Trophoblast cell (in vitro differentiated cells and primary cell): ENCODE measurements around the gene CLPTM1L.

ENCODE experiments used
- DNase-seq, 2 donors: peaks; one replicate each; pipeline ENCODE4 v3.0.0-alpha.2; 2016
- H2AFZ ChIP-seq: 2 replicates; pipeline ENCODE4 v1.6.1; 2013; ENCODE audit warnings: low read length, moderate library complexity, mild to moderate bottlenecking; ENCODE audit not compliant: insufficient read depth, poor library complexity
- H2AK5ac ChIP-seq: 2 replicates; pipeline ENCODE4 v1.6.1; 2013; ENCODE audit warnings: mild to moderate bottlenecking, low read length
- H2BK120ac ChIP-seq: 2 replicates; pipeline ENCODE4 v1.6.1; 2013; ENCODE audit warnings: low read length, mild to moderate bottlenecking, moderate library complexity; ENCODE audit not compliant: insufficient read depth, poor library complexity
- H2BK12ac ChIP-seq: 2 replicates; pipeline ENCODE4 v1.6.1; 2013; ENCODE audit warnings: mild to moderate bottlenecking, low read length, moderate library complexity
- H2BK5ac ChIP-seq: 2 replicates; pipeline ENCODE4 v1.6.1; 2013; ENCODE audit warnings: low read length, low read depth, moderate library complexity, mild to moderate bottlenecking; ENCODE audit not compliant: poor library complexity
- H3K14ac ChIP-seq: 2 replicates; pipeline ENCODE4 v1.6.1; 2013; ENCODE audit warnings: mild to moderate bottlenecking, low read length
- H3K18ac ChIP-seq: 2 replicates; pipeline ENCODE4 v1.6.1; 2013; ENCODE audit warnings: mild to moderate bottlenecking, low read length
- H3K23ac ChIP-seq: 2 replicates; pipeline ENCODE4 v1.6.1; 2013; ENCODE audit warnings: low read length
- H3K27ac ChIP-seq: 2 replicates; pipeline ENCODE4 v1.5.1; 2013; ENCODE audit warnings: low read depth, mild to moderate bottlenecking, inconsistent platforms, low read length, moderate library complexity
- H3K27me3 ChIP-seq: 2 replicates; pipeline ENCODE4 v1.6.1; 2013; ENCODE audit warnings: inconsistent platforms, mild to moderate bottlenecking, low read length, moderate library complexity; ENCODE audit not compliant: insufficient read depth
- H3K36me3 ChIP-seq, 2 experiments: 1 replicate in 1 of 2; 2 replicates in 1 of 2; pipeline ENCODE4 v1.6.1; 2013; ENCODE audit warnings: low read length in 2 of 2, mild to moderate bottlenecking in 2 of 2, moderate library complexity in 1 of 2; ENCODE audit not compliant: insufficient read depth in 2 of 2, control insufficient read depth in 1 of 2
- H3K4ac ChIP-seq: 2 replicates; pipeline ENCODE4 v1.6.1; 2013; ENCODE audit warnings: low read depth, mild to moderate bottlenecking, low read length, moderate library complexity
- H3K4me1 ChIP-seq, 2 experiments: 1 replicate in 1 of 2; 2 replicates in 1 of 2; pipeline ENCODE4 v1.6.1; 2013; ENCODE audit warnings: low read length in 2 of 2, mild to moderate bottlenecking in 2 of 2, moderate library complexity in 1 of 2; ENCODE audit not compliant: insufficient read depth in 2 of 2, control insufficient read depth in 1 of 2
- H3K4me2 ChIP-seq: 2 replicates; pipeline ENCODE4 v1.6.1; 2013; ENCODE audit warnings: inconsistent platforms, mild to moderate bottlenecking, low read length, moderate library complexity
- H3K4me3 ChIP-seq: 2 replicates; pipeline ENCODE4 v1.5.1; 2013; ENCODE audit warnings: mild to moderate bottlenecking, low read depth, low read length, inconsistent platforms
- H3K79me1 ChIP-seq: one replicate; pipeline ENCODE4 v1.6.1; 2013; ENCODE audit warnings: low read length
- H3K79me2 ChIP-seq: 2 replicates; pipeline ENCODE4 v1.6.1; 2013; ENCODE audit warnings: low read length, mild to moderate bottlenecking; ENCODE audit not compliant: control insufficient read depth, insufficient read depth, poor library complexity
- H3K9ac ChIP-seq: 2 replicates; pipeline ENCODE4 v1.6.1; 2013; ENCODE audit warnings: mild to moderate bottlenecking, low read length
- H3K9me3 ChIP-seq: 2 replicates; pipeline ENCODE4 v1.6.1; 2013; ENCODE audit warnings: low read depth, mild to moderate bottlenecking, control low read depth, inconsistent platforms, low read length; ENCODE audit not compliant: insufficient read depth
- H4K12ac ChIP-seq: 2 replicates; pipeline ENCODE4 v1.6.1; 2013; ENCODE audit warnings: low read depth, mild to moderate bottlenecking, low read length, moderate library complexity
- H4K8ac ChIP-seq: 2 replicates; pipeline ENCODE4 v1.6.1; 2013; ENCODE audit warnings: low read depth, mild to moderate bottlenecking, low read length, moderate library complexity
- H4K91ac ChIP-seq: one replicate; pipeline ENCODE4 v1.6.1; 2013; ENCODE audit warnings: low read depth, mild to moderate bottlenecking, low read length, moderate library complexity
- WGBS: extraction: QIAGEN DNeasy Blood & Tissue Kit; methylation state at CpG from one replicate; pipeline ENCODE4 v1.1.7; 2013; ENCODE audit warnings: missing lambda C conversion rate; ENCODE audit not compliant: insufficient read length, insufficient coverage; ENCODE audit errors: extremely low coverage; 5-methylcytosine and 5-hydroxymethylcytosine counted together

The CLPTM1L gene

DNA sequence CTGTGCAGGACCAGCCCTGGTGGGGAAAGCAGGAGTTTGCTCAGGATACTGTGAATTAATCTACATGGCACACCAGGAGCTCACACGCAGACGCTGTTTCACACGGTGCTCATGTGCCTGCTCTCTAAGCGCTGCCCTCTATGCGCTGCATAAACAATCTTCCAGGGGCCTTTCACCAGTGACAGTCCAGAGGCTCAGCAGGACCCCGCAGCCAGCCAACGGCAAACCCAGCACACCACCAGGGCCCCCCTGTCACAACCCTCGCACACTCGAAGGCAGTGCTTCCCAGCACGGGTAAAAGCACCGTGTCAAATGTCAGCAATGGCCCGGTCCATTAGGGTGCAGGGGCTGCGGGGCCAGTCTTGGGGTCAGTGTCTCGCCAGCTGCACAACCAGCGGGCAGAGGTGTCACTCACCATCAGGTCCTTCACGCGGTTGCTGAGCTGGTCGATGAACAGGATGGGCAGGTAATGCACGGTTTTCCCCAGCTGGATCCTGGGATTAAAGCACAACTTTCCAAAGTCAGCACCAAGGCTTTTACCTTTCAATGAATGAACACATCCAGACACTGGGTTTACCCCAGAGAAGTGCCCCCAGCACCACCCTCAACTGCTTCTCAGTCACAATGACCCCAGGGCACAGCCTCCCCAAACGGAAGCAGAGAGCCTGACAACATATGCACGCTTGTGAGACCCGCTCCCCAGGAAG lies 7.3 kb downstream of the CLPTM1L start:
- no peak overlapping the region for H3K27ac ChIP-seq
- no peak overlapping the region for H3K23ac ChIP-seq
- H4K8ac ChIP-seq, result no peak overlapping the region
- no peaks in the 10 kb centered on the region for H3K79me2 ChIP-seq
- H3K79me1 ChIP-seq, result no peaks in the 10 kb centered on the region
- peaks cover 76 to 84% of the 10 kb centered on the region in 2 experiments for H3K36me3 ChIP-seq
- WGBS, result no CpG with 5 or more reads among the region's 22 CpGs
- no peak overlapping the region for H2AFZ ChIP-seq
- no peak overlapping the region for H3K4me3 ChIP-seq
- H3K4me1 ChIP-seq, result no peaks in the 10 kb centered on the region
- H3K18ac ChIP-seq, result no peak overlapping the region
- H4K12ac ChIP-seq, result no peak overlapping the region
- no peak overlapping the region for H2BK12ac ChIP-seq
- no peak overlapping the region for H2BK5ac ChIP-seq
- H3K27me3 ChIP-seq, result no peaks in the 10 kb centered on the region
- H2AK5ac ChIP-seq, result no peak overlapping the region
- H3K9ac ChIP-seq, result no peak overlapping the region
- H3K14ac ChIP-seq, result no peak overlapping the region
- H2BK120ac ChIP-seq, result no peak overlapping the region
- no peak overlapping the region for H4K91ac ChIP-seq
- DNase-seq, result no peak
- peaks cover 3% of the 10 kb centered on the region for H3K9me3 ChIP-seq
- no peak overlapping the region for H3K4ac ChIP-seq
- no peak overlapping the region for H3K4me2 ChIP-seq

DNA sequence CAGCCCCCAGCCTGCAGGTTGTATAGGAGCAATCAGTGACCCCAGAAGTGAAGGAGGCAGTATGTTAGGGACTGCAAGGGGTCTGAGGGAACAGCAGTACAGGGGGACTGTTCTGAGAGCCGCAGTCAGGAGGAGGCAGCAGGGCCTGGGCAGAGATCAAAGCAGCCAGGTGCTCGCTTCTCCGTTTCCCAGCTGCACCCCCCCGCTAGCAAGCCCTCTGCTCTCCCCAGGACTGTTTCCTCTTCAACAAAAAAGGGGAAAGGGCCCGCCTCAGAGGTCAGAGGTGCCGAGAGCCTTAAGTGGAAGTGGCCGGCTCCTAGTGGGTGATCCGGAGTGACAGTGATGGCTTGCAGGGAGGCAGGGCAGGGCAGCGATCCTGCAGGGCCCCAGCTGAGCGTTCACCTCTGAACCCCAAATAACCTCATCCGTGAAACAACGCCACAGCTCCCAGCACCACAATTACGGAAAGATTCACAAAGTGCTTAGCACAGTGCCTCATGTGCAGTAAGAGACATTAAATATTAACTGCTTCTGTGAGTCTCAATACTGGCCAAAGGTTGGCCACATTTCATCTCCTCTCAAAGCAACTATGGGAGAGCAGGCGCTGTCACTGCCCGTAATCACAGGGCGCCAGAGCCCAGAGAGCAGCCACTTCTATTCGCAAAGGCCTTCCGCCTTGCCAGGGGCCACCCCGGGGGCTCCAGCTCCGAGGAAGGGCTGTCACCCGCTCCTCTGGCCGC lies 8.0 kb downstream of the CLPTM1L start:
- H3K9me3 ChIP-seq, result peaks cover 3% of the 10 kb centered on the region
- H2AK5ac ChIP-seq, result no peak overlapping the region
- no peak for DNase-seq
- H3K4me1 ChIP-seq, result no peaks in the 10 kb centered on the region
- H3K79me1 ChIP-seq, result no peaks in the 10 kb centered on the region
- H3K27ac ChIP-seq, result no peak overlapping the region
- no peak overlapping the region for H3K9ac ChIP-seq
- H3K27me3 ChIP-seq, result no peaks in the 10 kb centered on the region
- no CpG with 5 or more reads among the region's 22 CpGs for WGBS
- no peak overlapping the region for H3K4me2 ChIP-seq
- H3K18ac ChIP-seq, result no peak overlapping the region
- no peak overlapping the region for H4K91ac ChIP-seq
- no peak overlapping the region for H2BK120ac ChIP-seq
- no peak overlapping the region for H2BK12ac ChIP-seq
- no peak overlapping the region for H2BK5ac ChIP-seq
- H3K14ac ChIP-seq, result no peak overlapping the region
- no peak overlapping the region for H2AFZ ChIP-seq
- H3K79me2 ChIP-seq, result no peaks in the 10 kb centered on the region
- H4K8ac ChIP-seq, result no peak overlapping the region
- H3K4ac ChIP-seq, result no peak overlapping the region
- H3K36me3 ChIP-seq, result peaks cover 75 to 83% of the 10 kb centered on the region in 2 experiments
- H3K4me3 ChIP-seq, result no peak overlapping the region
- H4K12ac ChIP-seq, result no peak overlapping the region
- no peak overlapping the region for H3K23ac ChIP-seq

DNA sequence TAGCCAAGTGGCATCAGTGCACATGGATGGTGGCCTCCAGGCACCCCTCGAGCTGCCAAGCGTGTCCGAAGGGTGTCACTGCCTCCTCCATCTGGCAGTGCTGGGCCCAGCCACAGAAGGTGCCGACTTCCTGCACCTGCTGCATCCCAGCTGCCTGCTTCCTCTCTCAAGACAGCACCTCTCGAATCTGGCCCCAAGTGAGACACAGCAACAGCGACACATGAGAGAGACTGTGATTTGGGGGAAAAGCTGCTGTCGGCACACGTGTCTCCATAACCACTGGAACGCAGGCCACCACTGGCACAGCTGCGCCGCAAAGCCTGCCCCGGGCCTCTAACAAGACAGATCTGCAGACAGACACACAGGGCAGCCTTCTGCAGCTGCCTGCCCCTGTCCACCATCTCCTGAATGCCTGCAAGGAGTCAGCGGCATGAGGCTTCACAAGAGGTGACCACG lies 8.8 kb downstream of the CLPTM1L start:
- H3K4me3 ChIP-seq, result no peak overlapping the region
- no peak overlapping the region for H3K14ac ChIP-seq
- H4K8ac ChIP-seq, result no peak overlapping the region
- no peak overlapping the region for H3K18ac ChIP-seq
- peaks cover 6% of the 10 kb centered on the region for H3K9me3 ChIP-seq
- H3K4me2 ChIP-seq, result no peak overlapping the region
- H3K36me3 ChIP-seq, result peaks cover 75 to 83% of the 10 kb centered on the region in 2 experiments
- H2AFZ ChIP-seq, result no peak overlapping the region
- H3K79me2 ChIP-seq, result no peaks in the 10 kb centered on the region
- no CpG with 5 or more reads among the region's 14 CpGs for WGBS
- H2BK120ac ChIP-seq, result no peak overlapping the region
- no peak overlapping the region for H2BK12ac ChIP-seq
- H2BK5ac ChIP-seq, result no peak overlapping the region
- H3K79me1 ChIP-seq, result no peaks in the 10 kb centered on the region
- H3K27me3 ChIP-seq, result no peaks in the 10 kb centered on the region
- no peak overlapping the region for H3K4ac ChIP-seq
- no peak overlapping the region for H4K12ac ChIP-seq
- H3K9ac ChIP-seq, result no peak overlapping the region
- H3K27ac ChIP-seq, result no peak overlapping the region
- H3K23ac ChIP-seq, result no peak overlapping the region
- no peak overlapping the region for H2AK5ac ChIP-seq
- no peaks in the 10 kb centered on the region for H3K4me1 ChIP-seq
- no peak for DNase-seq
- no peak overlapping the region for H4K91ac ChIP-seq

DNA sequence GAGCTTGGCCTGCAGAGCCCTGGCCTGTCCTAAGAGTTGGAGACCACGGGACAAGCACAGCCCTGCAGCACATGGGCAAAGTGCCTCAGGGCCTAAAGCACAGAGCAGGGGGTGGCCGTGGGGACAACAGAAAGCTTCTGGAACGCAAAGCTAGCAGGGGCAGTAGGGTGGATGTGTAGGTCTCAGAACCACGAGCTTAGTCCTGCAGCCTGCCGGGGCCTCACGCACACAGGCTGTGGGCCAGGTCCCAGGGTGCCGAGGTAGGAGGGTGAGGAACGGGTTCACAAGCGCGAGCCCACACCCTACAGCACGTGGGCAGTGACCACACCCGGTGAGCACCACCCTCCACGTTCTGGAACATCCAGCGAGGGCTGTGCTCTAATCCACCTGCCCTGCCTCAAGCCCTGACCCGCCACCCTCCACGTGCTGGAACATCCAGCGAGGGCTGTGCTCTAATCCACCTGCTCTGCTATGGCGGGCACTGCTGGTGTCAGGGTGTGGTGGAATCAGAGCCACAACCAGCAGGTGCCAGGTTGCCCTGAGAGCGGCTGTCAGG lies 9.3 kb downstream of the CLPTM1L start:
- no CpG with 5 or more reads among the region's 19 CpGs for WGBS
- Histone ChIP-seq H2AK5ac (no peak overlapping the region), H2BK120ac (no peak overlapping the region), H3K14ac (no peak overlapping the region), H3K18ac (no peak overlapping the region), H3K4ac (no peak overlapping the region), H3K79me2 (no peaks in the 10 kb centered on the region), H2BK5ac (no peak overlapping the region), H3K79me1 (no peaks in the 10 kb centered on the region), H4K91ac (no peak overlapping the region), H3K9me3 (peaks cover 11% of the 10 kb centered on the region), H3K23ac (no peak overlapping the region), H3K4me3 (no peak overlapping the region), H3K4me2 (no peak overlapping the region), H3K36me3 (peaks cover 79 to 84% of the 10 kb centered on the region in 2 experiments), H2BK12ac (no peak overlapping the region), H3K27ac (no peak overlapping the region), H3K27me3 (no peaks in the 10 kb centered on the region), H3K4me1 (no peaks in the 10 kb centered on the region), H4K12ac (no peak overlapping the region), H2AFZ (no peak overlapping the region), H3K9ac (no peak overlapping the region), H4K8ac (no peak overlapping the region)
- DNase-seq, result no peak
